ENCODE data around the gene MTG1. TPM values are rescaled to one million over a fixed set of nuclear protein-coding genes. Genes with fewer than 3 reads are reported as not detected.

The MTG1 gene
- polyA plus RNA-seq, 1 donor (not counting 4 experiments of a cell fraction or from before 2014, with no cell fraction given) = 31.6 TPM

GRCh38 chr10:133442191-133442966, 48.4 kb downstream of the MTG1 start:
- H3K9me3 ChIP-seq (ENCODE audit: control insufficient read depth, low read depth, low read length) = peaks cover 6% of the 10 kb centered on the region
- H3K9ac ChIP-seq (ENCODE audit: control insufficient read depth, extremely low read depth, insufficient read depth, low read length) = no peak overlapping the region
- H3K27ac ChIP-seq (ENCODE audit: control insufficient read depth, insufficient read depth, low read length) = no peak overlapping the region
- no peak overlapping the region for H2AFZ ChIP-seq (ENCODE audit: control insufficient read depth, low read length)
- FAIRE-seq = no peak
- H3K27me3 ChIP-seq (ENCODE audit: control insufficient read depth, extremely low read depth, insufficient read depth, low read length) = no peaks in the 10 kb centered on the region
- no peak overlapping the region for H3K4me2 ChIP-seq (ENCODE audit: control insufficient read depth, extremely low read depth, insufficient read depth, low read depth, low read length)
- dilution Hi-C loops (cut with MboI; ENCODE audit: extremely low pct_ligation_motif_present, low sequenced_read_pairs) = no loop called here
- H3K36me3 ChIP-seq (ENCODE audit: control insufficient read depth in 2 of 2, extremely low read depth in 1 of 2, insufficient read depth in 2 of 2, low read length in 2 of 2) = no peaks in the 10 kb centered on the region
- no peaks in the 10 kb centered on the region for H3K4me1 ChIP-seq (ENCODE audit: control insufficient read depth, extremely low read depth, insufficient read depth, low read length)
- TF ChIP-seq, protein P1, sequence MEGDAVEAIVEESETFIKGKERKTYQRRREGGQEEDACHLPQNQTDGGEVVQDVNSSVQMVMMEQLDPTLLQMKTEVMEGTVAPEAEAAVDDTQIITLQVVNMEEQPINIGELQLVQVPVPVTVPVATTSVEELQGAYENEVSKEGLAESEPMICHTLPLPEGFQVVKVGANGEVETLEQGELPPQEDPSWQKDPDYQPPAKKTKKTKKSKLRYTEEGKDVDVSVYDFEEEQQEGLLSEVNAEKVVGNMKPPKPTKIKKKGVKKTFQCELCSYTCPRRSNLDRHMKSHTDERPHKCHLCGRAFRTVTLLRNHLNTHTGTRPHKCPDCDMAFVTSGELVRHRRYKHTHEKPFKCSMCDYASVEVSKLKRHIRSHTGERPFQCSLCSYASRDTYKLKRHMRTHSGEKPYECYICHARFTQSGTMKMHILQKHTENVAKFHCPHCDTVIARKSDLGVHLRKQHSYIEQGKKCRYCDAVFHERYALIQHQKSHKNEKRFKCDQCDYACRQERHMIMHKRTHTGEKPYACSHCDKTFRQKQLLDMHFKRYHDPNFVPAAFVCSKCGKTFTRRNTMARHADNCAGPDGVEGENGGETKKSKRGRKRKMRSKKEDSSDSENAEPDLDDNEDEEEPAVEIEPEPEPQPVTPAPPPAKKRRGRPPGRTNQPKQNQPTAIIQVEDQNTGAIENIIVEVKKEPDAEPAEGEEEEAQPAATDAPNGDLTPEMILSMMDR (optimal IDR thresholded peaks at IDR 0.05 in 1 of 3, IDR thresholded peaks at IDR 0.05 in 1 of 3, conservative IDR thresholded peaks at IDR 0.05 in 1 of 3; ENCODE audit: extremely low read depth in 1 of 3, insufficient read depth in 2 of 3, low read length in 3 of 3) = no peak
- TF ChIP-seq EZH2 (IDR thresholded peaks at IDR 0.05; ENCODE audit: low read length) = no peak
- no peaks in the 10 kb centered on the region for H4K20me1 ChIP-seq (ENCODE audit: control insufficient read depth, extremely low read depth, insufficient read depth, low read length)
- H3K79me2 ChIP-seq (ENCODE audit: control insufficient read depth, insufficient read depth, low read length) = no peaks in the 10 kb centered on the region
- H3K9me1 ChIP-seq (ENCODE audit: control insufficient read depth, extremely low read depth, insufficient read depth, low read length) = no peaks in the 10 kb centered on the region
- DNase-seq (ENCODE audit: low read depth, low spot score) = no peak
- H3K4me3 ChIP-seq (ENCODE audit: control insufficient read depth in 2 of 3, extremely low read depth in 1 of 3, insufficient read depth in 2 of 3, low read depth in 1 of 3, low read length in 3 of 3) = no peak overlapping the region

DNA sequence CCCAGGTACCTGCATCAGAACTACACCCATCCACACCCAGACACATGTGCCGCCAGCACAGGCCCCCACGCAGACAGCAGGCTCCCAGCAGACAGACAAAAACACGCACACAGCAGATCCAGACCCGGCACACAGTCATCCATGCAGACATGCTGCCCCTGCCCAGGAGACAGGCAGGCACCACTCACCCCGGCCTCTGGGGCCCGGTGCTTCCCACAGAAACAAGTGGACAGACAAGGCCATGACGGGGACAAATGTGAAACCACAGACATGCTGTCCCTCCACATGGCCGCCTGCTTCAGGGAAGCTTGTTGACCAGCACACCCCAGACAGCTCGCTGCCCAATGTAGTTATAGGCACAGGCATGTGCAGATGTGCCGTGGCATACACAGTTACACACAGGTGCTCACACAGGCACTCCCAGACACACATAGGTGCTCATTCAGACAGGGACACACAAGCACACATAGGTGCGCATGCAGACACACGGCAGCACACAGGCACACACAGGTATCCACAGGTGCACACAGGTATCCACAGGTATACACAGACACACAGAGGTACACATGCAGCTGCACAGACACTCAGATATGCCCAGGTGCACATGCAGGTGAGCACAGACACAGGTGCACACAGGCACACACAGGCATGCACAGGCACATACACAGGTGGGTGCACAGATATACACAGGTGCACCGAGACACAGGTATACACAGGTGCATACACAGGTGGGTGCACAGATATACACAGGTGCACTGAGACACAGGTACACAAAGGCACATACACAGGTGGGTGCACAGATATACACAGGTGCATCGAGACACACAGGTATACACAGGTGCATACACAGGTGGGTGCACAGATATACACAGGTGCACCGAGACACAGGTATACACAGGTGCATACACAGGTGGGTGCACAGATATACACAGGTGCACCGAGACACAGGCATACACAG, 49.3 kb downstream of the MTG1 start:
- Histone ChIP-seq H3K4me1 (ENCODE audit: control insufficient read depth, extremely low read depth, insufficient read depth, low read length) (no peaks in the 10 kb centered on the region), H3K4me3 (ENCODE audit: control insufficient read depth in 2 of 3, extremely low read depth in 1 of 3, insufficient read depth in 2 of 3, low read depth in 1 of 3, low read length in 3 of 3) (no peak overlapping the region), H3K27ac (ENCODE audit: control insufficient read depth, insufficient read depth, low read length) (no peak overlapping the region), H3K79me2 (ENCODE audit: control insufficient read depth, insufficient read depth, low read length) (no peaks in the 10 kb centered on the region), H3K36me3 (ENCODE audit: control insufficient read depth in 2 of 2, extremely low read depth in 1 of 2, insufficient read depth in 2 of 2, low read length in 2 of 2) (no peaks in the 10 kb centered on the region), H4K20me1 (ENCODE audit: control insufficient read depth, extremely low read depth, insufficient read depth, low read length) (no peaks in the 10 kb centered on the region), H3K4me2 (ENCODE audit: control insufficient read depth, extremely low read depth, insufficient read depth, low read depth, low read length) (no peak overlapping the region), H3K9me1 (ENCODE audit: control insufficient read depth, extremely low read depth, insufficient read depth, low read length) (no peaks in the 10 kb centered on the region), H2AFZ (ENCODE audit: control insufficient read depth, low read length) (no peak overlapping the region), H3K9me3 (ENCODE audit: control insufficient read depth, low read depth, low read length) (peaks cover 8% of the 10 kb centered on the region), H3K9ac (ENCODE audit: control insufficient read depth, extremely low read depth, insufficient read depth, low read length) (no peak overlapping the region), H3K27me3 (ENCODE audit: control insufficient read depth, extremely low read depth, insufficient read depth, low read length) (no peaks in the 10 kb centered on the region)
- FAIRE-seq = no peak
- TF ChIP-seq EZH2 (IDR thresholded peaks at IDR 0.05; ENCODE audit: low read length) = no peak
- TF ChIP-seq, protein P1 (optimal IDR thresholded peaks at IDR 0.05 in 1 of 3, IDR thresholded peaks at IDR 0.05 in 1 of 3, conservative IDR thresholded peaks at IDR 0.05 in 1 of 3; ENCODE audit: extremely low read depth in 1 of 3, insufficient read depth in 2 of 3, low read length in 3 of 3) = no peak
- DNase-seq (ENCODE audit: low read depth, low spot score) = no peak
- dilution Hi-C loops (cut with MboI; ENCODE audit: extremely low pct_ligation_motif_present, low sequenced_read_pairs) = no loop called here

All from keratinocyte (primary cell).